GM19438 (cell line): Measurements from ENCODE around the gene TOPBP1.

Source experiments
- ATAC-seq: cut with Tn5 transposase; IDR thresholded peaks from one replicate; pipeline ENCODE4 v1.9.1; 2021; ENCODE audit warnings: low read depth; ENCODE audit not compliant: unreplicated experiment

Gene TOPBP1

DNA sequence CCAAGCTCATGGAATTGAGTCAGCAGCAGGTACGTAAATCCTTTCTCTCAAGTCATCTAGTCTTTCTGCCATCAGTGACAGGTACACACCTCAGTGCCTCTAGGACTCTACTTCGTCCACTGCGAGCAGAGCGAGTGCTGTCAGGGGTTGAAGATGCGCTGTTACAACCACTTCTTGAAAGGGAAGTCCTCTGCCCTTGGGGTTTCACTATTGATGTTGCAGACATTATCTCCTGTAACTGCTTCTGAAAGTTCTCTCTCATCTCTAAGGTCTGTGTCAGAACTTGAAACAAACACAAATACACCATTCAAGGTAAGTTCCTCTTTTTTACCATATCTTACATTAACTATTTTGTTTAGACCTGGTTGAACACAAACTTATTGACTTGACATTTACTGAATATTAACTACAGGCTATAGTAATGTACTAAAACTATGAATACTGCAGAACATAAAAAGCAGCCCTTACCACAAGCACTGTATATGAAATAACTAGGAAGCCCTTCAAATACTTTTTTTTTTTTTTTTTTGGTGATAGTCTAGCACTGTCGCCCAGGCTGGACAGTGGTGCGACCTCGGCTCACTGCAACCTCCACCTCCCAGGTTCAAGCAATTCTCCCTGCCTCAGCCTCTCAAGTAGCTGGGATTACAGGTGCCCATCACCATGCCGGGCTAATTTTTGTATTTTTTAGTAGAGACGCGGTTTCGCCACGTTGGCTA, 41.5 kb downstream of the TOPBP1 start:
- peak; percentile 99 for ATAC-seq

DNA sequence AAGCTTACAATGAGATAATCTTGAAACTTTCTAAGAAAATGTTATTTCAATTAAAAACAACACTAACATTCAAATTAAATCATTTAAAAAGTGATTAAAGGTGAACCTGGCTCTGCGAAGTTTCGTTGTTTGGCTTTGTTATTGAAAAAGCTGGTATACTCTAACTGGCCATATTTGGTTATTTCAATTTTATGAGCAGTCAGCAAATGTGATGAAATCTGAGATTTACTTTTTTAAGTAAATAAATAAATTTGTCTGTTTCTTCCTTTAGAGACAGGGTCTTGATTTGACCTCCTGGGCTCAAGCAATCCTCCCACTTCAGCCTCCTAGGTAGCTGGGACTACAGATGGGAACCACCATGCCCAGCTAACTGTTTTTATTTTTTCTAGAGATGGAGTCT, 50.2 kb downstream of the TOPBP1 start:
- no peak for ATAC-seq

DNA sequence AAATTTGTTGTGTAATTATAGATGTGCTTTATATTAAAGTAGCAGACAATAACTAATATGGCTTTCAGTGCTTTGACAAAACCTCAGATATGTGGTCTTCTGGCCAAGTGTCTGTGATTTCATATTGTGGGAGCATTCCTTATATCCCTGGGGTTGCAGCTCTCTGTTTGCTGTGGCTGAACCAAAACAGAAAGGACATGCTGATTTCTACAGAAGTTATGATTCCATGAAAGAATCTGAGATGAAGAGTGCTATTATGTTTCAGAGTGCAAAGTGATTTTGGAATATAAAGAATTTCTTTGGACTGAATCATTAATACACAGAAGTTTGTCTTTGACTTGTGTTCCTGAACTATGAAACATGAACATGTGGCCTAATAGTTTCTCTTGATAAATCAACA, 51.7 kb downstream of the TOPBP1 start:
- ATAC-seq, result no peak

DNA sequence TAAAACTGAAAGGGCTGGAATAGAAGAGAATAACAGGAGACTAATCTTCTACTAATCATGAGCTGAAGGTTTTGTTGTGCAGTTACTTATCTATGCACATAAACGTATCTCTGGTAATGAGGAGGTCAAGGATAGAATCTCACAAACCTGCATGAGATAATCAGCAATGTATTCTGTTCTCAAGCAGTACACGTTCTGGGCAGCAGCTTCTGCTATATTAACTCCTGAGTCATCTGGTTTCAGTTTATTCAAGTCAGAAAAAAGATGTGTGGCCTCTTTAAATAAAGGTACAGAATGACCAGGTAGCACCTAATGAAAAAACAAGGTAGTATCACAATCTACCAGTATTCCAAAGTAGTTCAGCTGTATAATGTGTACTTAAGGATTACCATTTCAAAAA, 53.4 kb downstream of the TOPBP1 start:
- ATAC-seq, result no peak

DNA sequence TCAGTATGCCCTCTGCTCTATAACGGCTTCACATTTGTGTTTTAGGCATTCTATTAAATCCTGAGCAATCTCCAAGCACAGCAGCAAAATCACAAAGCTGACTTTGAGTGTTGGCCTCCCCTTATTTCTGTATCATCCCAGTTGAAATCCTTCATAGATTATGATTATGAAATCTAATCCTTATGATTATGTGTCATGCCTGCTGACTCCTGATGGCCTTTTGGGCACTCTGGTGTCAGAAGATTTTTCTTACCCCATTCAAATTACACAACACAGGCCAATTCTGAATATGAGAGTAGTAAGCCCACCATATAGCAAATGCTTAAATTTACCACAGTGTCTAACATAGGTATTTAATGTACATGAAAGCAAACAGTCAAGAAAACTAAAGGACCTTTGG, 53.9 kb downstream of the TOPBP1 start:
- no peak for ATAC-seq

DNA sequence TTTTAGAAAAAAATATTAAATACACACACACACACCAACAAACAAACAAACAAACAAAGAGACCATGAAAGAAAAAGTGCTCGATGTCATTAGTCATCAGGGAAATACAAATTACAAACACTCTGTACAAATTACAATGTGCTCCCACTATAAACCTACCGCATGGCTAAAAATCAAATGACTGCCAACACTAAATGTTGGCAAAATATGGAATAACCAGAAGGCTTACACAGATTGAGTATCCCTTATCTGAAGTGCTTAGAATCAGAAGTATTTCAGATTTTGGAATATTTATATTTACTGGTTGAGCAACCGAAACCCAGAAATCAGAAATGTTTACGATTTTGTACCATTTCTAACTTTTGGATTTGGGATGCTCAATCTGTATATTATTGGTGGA, 54.8 kb downstream of the TOPBP1 start:
- no peak for ATAC-seq

DNA sequence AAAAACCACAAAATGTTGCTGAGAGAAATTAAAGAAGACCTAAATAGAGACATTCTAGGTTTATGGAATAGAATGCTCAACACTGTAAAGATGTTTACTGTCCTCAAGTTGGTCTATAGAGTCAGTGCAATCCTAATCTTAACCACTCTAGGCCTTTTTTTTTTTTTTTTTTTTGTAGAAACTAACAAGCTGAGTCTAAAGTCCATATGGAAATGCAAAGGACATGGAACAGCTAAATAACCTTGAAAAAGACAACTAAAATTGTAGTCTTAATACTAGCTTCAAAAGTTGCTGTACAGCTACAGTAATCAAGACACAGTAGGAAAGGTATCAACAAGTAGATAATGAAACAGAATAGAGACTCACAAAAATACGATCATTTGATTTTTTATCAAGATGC, 55.4 kb downstream of the TOPBP1 start:
- no peak for ATAC-seq

DNA sequence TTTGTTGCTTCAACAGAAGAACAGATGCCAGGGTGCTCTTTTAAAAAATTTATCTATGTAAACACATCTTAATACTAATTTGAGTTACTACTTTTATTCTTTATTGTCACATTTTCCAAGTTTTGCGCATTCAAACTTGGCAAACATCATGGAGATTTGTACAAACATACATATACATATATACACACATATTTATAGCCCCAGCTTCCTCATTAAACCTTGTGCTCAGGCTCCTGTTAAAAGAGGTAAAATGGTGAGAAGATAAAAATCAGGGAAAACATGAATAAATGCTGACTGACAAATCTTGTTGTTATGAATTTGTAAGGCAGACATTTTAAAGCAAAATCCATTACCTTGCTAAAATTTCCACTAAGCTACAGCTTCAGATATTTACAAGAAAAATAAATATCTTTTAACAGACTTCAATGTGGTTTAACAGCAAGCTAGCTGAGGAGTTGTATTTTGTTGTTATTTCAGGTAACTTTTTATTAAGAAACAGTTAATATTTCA, 61.1 kb downstream of the TOPBP1 start:
- no peak for ATAC-seq

DNA sequence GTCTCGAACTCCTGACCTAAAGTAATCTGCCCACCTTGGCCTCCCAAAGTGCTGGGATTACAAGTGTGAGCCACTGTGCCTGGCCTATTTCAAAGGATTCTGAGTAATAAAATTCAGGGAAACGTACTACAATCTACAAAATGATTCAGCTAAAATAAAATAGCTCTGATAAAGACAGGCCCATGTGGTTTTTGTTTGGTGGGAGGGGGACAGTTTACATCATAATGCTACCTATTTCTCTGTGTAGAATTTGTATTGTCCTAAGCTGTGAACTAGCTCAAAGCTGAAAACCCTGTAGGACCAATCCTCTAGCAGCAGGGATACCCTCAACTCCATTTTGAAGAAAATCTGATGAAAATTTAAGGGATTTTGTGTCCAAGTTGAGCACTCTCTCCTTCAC, 62.5 kb downstream of the TOPBP1 start:
- ATAC-seq, result no peak

DNA sequence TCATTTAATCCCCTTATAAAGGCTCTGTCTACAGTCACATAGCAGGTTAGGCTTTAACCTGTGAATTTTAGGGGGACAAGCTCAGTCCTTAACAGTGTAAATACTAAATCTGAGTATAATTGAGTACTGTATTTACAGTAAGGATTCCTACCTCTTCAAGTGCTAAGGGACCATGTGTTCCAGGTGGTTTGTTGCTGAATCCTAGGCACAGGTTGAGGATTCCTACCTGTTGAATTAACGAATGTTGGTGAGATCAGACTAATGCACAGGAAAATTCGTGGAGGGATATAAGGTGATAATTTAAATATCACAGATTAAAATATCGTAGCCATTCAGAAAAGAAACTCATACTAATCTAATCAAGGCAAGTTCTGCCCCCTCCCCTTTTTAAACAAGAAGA, 63.3 kb downstream of the TOPBP1 start:
- ATAC-seq, result no peak

DNA sequence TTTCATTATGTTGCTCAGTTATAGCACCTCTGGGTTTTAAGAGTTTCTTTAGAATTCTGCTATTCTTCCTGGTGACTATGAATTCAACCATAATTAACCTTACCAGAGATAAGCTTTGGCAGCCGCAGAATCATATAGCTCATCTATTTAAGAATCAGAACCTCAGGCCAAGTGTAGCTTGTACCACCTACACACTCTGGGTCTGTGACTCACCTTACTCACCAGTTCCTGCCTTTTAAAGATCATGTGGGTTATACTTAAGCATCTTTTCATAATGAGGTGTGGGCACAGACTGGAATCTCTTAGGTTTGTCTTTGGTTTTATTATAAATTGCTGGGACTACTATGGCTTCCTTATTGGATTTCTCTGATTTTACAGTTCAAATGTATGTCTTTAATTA, 66.4 kb downstream of the TOPBP1 start:
- ATAC-seq, result no peak

DNA sequence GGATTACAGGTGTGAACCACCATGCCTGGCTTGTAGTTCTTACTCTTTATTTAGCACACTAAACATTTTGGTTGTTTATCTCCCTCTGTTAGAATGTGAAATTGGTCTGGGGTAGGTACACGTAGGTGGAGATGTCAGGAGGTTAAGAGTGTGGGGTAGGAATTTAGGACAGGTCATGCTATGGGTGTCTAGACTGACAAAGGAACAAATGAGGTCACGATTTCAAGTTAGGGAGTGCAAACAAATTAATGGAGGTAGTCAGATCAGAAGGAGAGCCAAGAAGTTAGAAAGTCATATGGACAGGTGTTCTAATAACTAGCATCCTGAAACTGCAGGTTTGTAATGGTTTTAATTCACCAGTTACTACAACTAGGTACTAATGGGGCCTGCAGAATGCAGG, 68.5 kb downstream of the TOPBP1 start:
- no peak for ATAC-seq

DNA sequence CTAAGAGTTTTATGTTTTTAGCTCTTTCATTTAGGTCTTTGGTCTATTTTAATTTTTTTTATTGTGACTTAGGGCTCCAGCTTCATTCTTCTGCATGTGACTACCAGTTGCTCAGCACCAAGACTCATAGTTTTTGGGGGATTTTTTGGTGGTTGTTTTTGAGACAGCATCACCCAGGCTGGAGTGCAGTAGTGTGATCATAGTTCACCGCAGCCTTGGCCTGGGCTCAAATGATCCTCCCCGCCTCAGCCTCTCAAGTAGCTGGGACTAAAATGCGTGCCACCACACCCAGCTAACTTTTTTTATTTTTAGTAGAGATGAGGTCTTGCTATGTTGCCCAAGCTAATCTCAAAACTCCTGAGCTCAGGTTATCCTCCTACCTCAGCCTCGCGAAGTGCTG, 68.9 kb downstream of the TOPBP1 start:
- no peak for ATAC-seq

DNA sequence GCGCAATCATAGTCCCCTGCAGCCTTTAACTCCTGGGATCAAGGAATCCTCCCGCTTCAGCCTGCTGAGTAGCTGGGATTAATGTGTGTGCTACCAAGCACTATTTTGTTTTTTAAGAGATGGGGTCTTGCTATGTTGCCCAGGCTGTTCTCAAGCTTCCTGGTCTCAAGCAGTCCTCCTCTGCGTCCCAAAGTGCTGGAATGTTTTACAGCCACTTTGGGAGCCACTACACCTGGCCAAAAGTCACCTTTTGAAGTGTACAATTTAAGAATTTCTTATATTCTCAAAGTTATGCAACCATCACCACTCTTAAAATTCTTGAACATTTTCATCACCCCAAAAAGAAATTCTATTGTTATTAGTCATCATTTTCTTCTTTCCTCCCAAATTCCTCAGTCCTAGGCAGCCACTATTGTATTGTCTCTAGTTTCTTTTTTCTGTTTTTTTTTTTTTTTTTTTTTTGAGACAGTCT, 70.4 kb downstream of the TOPBP1 start:
- no peak for ATAC-seq

DNA sequence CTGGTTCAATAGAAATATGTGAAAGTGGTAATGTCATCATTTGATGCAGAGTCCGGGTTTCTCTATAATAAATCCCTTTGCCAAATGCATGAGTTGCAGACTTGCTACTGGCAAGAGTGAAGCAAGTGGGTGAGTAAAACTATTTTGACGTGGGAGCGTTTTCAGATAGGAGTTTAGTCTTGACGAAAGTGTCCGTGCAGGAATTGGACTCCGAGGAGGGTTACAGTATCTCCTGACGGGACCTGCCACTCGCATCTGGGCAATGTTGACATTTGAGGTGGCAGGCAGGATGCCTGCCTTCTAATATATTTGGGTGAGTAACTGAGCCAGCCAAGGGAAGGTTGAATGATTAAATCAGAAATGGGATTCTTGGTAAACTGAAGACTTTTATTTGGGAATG, 72.2 kb downstream of the TOPBP1 start:
- no peak for ATAC-seq

DNA sequence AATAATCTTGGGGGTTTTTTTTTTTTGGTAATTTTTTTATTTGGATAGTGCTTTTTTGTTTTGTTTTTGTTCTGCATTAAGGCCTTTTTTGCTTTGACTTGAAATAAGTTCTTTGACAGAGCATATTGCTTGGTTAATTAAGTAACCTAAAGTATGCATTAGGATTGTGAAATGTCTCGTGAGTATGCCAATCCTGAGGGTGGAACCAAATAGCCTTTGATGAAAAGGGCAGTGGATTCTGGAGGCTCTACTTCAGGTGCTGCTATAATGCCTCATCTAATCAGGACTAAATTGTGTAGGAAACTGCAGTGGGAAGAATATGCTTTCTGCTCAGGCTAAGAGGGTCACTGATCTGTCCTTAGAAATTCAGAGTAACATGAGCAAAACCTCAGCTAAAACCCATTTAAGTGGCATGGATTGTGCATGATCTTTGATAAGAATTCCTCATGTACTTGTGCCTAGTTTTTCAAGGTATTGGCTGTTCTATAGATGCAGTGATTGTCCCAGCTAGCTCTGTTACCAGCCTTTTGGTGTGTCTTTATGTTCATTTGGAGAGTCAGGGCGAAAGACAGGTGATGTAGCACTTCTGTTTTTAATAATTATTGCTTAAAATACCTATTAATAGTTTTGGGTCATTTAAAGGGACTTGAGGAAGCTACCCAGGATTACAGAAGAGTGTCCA, 72.8 kb downstream of the TOPBP1 start:
- ATAC-seq, result no peak

DNA sequence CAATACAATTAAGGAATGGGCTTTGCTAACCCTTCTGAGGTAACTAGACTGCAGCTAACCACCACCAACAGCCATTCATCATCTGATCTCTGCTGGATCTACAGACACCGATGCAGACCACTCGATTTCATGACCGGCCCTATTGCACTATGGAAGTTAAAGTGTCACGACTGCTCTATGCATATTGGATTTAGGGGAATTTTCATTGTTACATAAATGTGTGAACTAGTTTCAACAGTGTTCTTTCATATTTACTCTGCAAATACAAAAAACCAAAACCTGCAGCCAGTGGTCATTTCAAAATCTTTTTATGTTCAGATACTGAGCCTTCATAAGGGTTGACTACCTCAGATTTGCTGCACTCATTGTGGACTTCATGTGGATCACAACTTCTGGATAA, 73.7 kb downstream of the TOPBP1 start:
- ATAC-seq, result no peak

DNA sequence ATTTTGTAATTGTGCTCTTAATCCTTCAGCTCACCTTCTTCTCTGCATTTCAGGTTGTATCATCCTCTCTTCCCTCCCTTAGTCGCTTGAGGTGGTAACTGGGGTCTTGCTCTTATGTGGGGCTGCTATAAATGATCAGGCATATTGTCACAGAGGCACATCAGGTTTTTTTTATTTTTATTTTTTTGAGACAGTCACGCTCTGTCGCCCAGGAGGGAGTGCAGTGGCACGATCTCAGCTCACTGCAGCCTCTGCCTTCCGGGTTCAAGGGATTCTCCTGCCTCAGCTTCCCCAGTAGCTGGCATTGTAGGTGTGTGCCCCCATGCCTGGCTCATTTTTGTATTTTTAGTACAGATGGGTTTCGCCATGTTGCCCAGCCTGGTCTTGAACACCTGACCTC, 78.3 kb downstream of the TOPBP1 start:
- ATAC-seq, result no peak

DNA sequence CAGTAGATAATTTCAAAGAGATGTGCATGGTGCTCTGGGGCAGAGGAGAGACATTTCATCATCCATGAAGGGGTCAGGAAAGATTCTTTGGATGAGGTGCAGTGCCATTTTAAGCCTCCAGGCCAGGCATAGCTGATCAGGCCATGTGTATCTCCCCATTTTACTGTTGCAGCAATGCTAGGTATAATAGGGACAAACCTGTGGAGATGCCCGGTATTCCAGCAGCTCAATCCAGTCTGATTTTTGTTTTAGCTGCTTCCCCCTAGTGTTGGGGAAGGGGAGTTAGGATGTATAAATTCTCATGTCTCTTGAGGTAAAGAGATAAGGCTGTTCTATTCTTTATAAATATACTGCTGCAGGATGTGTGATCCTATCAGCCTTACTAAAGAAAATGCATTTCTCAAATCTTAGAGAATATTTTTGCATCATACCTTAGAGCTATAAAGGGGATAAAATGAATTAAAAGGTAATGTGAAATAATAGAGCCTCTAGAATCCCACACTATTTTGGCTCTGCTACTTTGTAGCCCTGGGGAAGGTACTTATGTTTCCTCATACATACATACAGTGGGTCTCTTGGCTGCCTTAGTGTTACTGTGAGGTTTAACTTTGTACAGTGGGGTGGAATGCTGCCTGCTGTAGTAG, 83.1 kb downstream of the TOPBP1 start:
- no peak for ATAC-seq

DNA sequence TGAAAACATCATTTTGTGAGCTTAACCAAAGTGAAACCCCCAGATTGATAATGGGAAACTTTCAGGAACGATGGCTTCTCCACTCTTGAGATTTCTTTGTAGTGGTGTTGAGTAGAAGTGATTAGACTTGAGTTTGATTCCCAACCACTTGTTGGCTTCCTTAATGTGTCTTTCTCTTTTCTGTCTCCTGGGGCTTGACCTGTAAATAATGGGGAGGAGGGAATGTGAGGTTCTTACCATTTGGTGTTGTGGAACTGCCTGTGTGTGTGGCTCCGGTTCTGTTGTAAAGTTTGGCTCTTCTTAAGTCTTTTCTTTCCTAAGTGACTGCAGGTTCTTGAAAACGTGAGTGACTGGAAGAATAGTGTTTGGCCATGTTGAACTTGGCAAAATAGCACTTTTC, 85.6 kb downstream of the TOPBP1 start:
- ATAC-seq, result no peak

DNA sequence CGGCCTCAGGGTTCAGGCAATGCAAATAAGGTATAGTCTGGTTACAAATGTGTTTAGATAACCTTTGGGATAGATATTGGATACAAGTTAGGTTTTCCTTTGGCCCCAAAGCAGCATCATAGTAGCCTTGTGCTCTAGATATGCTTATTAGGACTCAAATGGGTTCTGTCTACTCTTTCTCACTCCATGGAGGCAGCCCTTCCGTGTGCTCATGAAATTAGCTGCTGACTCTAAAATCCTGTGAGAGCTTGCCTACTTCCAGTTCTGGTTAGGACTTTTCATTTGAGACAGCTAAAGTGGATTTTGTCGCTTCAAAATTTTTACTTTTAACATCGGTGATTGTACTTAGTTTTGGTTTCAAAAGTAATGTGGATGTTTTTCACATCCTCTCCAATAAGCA, 86.7 kb downstream of the TOPBP1 start:
- ATAC-seq, result no peak
